Mucosa of stomach (tissue), 1 donor: ENCODE results near the gene ING1.
"Not testable (repeated sequence)": the region's sequence is repeated elsewhere in the genome, so short reads cannot be mapped to it uniquely, and the experiment has no call there.

Experiments used
- H3K27me3 ChIP-seq: one replicate; pipeline ENCODE4 v1.7.0; 2013; ENCODE audit warnings: mild to moderate bottlenecking, low read length; ENCODE audit not compliant: control insufficient read depth, insufficient read depth
- H3K36me3 ChIP-seq: one replicate; pipeline ENCODE4 v1.7.0; 2013; ENCODE audit warnings: low read length; ENCODE audit not compliant: control insufficient read depth, insufficient read depth
- H3K4me1 ChIP-seq: one replicate; pipeline ENCODE4 v1.7.0; 2013; ENCODE audit warnings: mild to moderate bottlenecking, low read length; ENCODE audit not compliant: control insufficient read depth, insufficient read depth
- H3K4me3 ChIP-seq: one replicate; pipeline ENCODE4 v1.7.0; 2013; ENCODE audit warnings: low read length
- H3K9ac ChIP-seq: one replicate; pipeline ENCODE4 v1.7.0; 2013; ENCODE audit warnings: mild to moderate bottlenecking, low read length, moderate library complexity
- H3K9me3 ChIP-seq: one replicate; pipeline ENCODE4 v1.7.0; 2013; ENCODE audit warnings: mild to moderate bottlenecking, low read length, moderate library complexity; ENCODE audit not compliant: control insufficient read depth
- donor health status: Pancreatic carcinoma.

The ING1 gene, protein sequence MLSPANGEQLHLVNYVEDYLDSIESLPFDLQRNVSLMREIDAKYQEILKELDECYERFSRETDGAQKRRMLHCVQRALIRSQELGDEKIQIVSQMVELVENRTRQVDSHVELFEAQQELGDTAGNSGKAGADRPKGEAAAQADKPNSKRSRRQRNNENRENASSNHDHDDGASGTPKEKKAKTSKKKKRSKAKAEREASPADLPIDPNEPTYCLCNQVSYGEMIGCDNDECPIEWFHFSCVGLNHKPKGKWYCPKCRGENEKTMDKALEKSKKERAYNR

DNA sequence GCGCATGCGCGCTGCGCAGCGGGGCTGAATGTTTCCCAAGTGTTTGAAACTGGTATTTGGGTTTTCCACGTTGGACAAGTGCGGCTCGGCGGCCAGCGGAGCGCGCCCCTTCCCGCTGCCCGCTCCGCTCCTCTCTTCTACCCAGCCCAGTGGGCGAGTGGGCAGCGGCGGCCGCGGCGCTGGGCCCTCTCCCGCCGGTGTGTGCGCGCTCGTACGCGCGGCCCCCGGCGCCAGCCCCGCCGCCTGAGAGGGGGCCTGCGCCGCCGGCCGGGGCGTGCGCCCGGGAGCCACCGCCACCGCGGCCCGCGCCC is at the start of gene ING1:
TSS of gene ING1 (plus strand) at position 59 of the 311 bp plus-strand sequence. CDS start 450 bp downstream, outside the sequence.
- Histone ChIP-seq H3K4me1 (peaks cover 15% of the 10 kb centered on the region), H3K9me3 (no peaks in the 10 kb centered on the region)

DNA sequence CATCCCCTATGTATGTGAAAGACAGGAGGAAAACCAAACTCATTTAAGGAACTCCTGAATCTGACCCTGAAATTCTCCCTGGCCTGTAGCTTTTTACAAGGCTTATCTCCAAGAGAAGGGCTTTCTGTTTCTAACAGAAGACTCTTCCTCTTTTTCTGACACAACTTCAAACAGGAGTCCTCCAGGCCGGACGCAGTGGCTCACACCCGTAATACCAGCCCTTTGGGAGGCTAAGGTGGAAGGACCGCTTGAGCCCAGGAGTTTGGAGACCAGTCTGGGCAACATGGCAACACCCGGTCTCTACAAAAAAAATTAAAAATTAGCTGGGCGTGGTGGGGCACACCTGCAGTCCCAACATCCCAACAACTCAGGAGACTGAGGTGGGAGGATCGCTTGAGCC is 49.5 kb upstream of the ING1 start:
- Histone ChIP-seq H3K9me3 (no peaks in the 10 kb centered on the region), H3K9ac (no peak overlapping the region), H3K4me1 (no peaks in the 10 kb centered on the region), H3K36me3 (peaks cover 5% of the 10 kb centered on the region), H3K27me3 (no peaks in the 10 kb centered on the region), H3K4me3 (no peak overlapping the region)

More for the DNA sequence above, at the start of gene ING1:
- peak within 1 kb of the TSS; percentile 94 for H3K4me3 ChIP-seq
- H3K27me3 ChIP-seq = no peaks in the 10 kb centered on the region
- H3K9ac ChIP-seq = peak within 1 kb of the TSS; percentile 95
- H3K36me3 ChIP-seq = no peaks in the 10 kb centered on the region

DNA sequence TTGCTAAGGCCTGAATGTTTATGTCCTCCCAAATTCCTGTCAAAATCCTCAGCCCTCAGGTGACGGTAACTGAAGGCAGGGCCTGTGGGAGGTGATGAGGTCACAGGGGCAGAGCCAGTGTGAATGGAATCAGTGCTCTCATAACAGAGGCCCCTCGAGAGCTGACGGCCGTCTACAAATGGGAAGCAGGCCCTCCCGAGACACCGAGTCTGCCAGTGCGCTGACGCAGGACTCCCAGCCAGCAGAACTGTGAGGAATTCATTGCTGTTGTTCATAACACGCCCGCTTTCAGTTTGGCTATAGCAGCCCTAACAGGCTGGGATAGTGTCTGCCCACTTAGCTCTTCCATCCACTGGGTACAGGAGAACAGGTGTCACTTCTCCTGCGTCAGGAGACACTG is 48.8 kb upstream of the ING1 start:
- Histone ChIP-seq H3K36me3 (peaks cover 5% of the 10 kb centered on the region), H3K27me3 (no peaks in the 10 kb centered on the region), H3K9ac (no peak overlapping the region), H3K9me3 (no peaks in the 10 kb centered on the region), H3K4me1 (no peaks in the 10 kb centered on the region), H3K4me3 (no peak overlapping the region)

DNA sequence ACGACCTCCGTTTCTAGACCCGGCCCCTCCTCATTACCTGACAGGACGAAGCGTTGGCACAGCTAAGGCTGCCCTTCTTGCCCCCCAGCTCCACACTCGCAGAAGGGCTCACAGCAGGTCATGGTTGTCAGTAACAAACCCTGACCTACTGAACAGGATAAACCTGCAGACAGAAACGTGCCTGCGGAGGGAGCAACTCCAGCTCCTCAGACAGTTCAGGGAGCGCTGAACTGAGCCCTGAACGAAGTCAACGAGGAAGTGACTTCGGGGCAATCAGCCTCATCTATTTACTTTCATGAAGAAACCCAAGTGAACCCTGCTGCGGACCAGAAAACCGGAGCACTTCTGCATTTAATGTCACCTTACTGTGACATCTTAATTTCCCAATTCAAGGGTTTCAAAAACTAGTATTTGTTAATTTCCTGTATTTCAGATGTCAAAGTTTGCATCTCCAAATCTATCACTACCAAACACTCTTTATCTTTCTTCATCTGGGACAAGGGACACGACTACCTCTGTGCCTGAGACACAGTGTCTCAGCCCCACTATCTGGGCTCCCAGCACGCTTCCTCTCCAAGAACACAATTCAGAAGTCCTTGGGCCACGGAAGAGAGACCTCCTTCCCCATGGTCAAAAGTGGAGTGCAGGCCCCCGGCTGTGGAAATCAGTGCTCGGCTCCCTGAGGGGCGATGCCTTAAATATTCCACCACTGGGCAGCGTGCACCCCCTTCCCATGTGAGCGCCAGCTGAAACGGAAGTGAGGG is 47.8 kb upstream of the ING1 start:
- peaks cover 5% of the 10 kb centered on the region for H3K36me3 ChIP-seq
- no peaks in the 10 kb centered on the region for H3K27me3 ChIP-seq
- H3K9ac ChIP-seq = no peak overlapping the region
- no peaks in the 10 kb centered on the region for H3K4me1 ChIP-seq
- H3K4me3 ChIP-seq = no peak overlapping the region
- H3K9me3 ChIP-seq = no peaks in the 10 kb centered on the region

DNA sequence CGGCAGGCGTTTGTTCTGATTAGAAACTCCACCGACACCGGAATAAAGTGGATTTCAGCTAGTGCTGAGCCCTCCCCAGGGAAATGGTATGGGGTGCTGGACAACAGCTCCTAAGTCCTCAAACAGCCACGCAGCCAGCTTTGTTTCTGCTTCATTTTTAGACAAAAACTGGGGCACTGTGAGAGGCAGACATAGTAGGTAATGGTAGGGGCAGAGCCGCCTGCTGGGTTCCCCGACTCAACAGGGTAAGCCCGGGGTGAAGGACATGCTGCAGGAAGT is 47.3 kb upstream of the ING1 start:
- Histone ChIP-seq H3K36me3 (peaks cover 5% of the 10 kb centered on the region), H3K4me3 (no peak overlapping the region), H3K4me1 (no peaks in the 10 kb centered on the region), H3K9ac (no peak overlapping the region), H3K9me3 (no peaks in the 10 kb centered on the region), H3K27me3 (no peaks in the 10 kb centered on the region)

DNA sequence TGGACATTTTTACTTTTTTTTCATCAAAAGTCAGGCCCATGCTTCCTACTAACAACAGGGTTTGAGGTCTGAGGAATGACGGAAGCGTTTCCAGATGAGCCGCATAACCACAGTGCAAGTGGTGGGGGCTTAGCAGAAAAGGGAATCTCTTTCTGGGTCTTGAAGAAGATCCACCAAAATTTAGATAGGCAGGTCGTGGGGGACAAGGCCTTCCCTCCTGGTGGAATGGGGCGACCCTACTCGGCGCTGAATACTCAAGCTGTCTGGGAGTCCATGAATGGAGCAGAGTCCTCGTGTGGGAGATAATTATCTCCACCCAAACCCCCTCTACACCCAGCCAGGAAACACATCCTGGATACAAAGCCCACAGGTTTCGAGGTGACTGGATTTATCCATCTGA is 44.5 kb upstream of the ING1 start:
- H3K9me3 ChIP-seq = no peaks in the 10 kb centered on the region
- H3K36me3 ChIP-seq = no peaks in the 10 kb centered on the region
- H3K9ac ChIP-seq = no peak overlapping the region

DNA sequence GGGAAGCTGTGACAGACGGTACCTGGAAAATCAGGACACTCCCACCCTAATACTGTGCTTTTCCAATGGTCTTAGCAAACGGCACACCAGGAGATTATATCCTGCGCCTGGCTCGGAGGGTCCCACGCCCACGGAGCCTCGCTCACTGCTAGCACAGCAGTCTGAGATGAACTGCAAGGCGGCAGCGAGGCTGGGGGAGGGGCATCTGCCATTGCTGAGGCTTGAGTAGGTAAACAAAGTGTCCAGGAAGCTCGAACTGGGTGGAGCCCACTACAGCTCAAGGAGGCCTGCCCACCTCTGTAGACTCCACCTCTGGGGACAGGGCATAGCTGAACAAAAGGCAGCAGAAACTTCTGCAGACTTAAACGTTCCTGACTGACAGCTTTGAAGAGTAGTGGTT is 43.7 kb upstream of the ING1 start:
- not testable (repeated sequence) for H3K36me3 ChIP-seq, H3K9me3 ChIP-seq

More for the DNA sequence above, 44.5 kb upstream of the ING1 start:
- H3K4me3 ChIP-seq = no peak overlapping the region
- no peaks in the 10 kb centered on the region for H3K27me3 ChIP-seq
- no peaks in the 10 kb centered on the region for H3K4me1 ChIP-seq

DNA sequence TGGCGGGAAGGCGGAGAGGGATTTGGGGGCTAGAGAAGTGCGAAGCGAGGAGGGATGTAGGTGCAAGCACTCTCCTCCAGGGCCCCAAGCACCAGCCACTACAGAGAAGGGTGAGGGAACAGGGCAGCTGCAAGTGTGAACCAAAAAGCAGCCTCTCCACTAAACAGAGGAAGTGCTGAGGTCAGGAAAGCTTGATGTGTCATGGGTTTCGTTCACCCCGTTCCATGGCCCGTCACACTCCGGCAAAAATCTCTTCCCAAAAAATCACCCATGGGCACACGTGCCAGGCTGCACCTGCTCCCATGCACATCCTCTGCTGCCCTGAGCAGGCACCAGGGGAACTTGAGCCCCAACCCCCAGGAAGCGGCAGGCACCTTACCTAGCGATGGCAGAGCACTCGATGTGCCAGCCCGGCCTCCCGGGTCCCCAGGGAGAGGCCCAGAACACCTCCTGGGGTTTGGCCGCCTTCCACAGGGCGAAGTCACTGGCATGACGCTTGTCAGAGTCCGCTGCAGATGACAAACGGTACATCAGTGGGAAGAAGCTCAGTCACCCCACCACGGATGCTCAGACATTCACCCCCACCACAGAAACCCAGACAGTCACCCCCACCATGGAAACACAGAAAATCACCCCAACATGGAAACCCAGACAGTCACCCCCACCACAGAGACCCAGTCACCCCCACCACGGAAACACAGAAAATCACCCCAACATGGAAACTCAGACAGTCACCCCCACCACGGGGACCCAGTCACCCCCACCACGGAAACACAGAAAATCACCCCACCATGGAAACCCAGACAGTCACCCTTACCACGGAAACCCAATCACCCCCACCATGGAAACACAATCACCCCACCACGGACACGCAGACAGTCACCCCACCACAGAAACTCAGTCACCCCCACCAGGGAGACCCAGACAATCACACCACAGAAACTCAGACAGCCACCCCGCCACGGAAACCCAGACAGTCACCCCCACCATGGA is 36.6 kb upstream of the ING1 start:
- Histone ChIP-seq H3K4me3 (no peak overlapping the region), H3K36me3 (peaks cover 6% of the 10 kb centered on the region), H3K4me1 (no peaks in the 10 kb centered on the region), H3K9ac (no peak overlapping the region), H3K9me3 (no peaks in the 10 kb centered on the region), H3K27me3 (no peaks in the 10 kb centered on the region)

More for the DNA sequence above, 43.7 kb upstream of the ING1 start:
- H3K4me3 ChIP-seq, H3K9ac ChIP-seq, H3K27me3 ChIP-seq, H3K4me1 ChIP-seq: not testable (repeated sequence)

DNA sequence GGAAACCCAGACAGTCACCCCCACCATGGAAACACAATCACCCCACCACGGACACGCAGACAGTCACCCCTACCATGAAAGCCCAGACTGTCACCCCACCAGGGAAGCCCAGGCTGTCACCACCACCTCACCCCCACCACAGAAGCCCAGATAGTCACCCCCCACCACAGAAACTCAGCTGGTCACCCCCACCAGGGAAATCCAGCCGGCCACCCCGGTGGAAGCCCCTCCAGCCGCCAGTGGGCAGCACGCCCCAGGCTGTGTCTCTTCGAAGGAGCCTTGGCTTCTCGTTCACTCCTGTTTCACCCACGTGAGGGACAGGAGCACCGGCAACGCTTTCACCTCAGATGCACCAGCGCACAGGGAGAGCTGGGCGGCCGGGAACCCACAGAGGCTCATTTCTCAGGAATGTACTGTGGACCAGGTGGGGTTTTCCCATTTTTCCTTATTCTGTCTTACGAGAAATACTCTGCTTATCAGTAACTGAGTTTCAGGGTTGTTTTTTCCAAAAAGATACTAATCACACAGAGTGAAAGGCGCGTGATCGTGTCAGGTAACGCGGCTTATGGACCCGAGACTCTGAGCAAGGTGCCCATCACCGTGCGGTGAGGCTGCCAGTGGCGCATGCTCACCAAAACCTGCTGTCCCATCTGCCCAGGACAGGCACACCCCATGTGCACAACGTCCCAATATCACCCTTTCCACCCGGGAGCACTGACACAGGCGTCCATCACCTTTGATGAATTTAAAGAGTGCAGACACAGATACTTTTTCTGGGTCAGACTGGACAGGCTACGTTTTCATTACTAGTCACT is 35.6 kb upstream of the ING1 start:
- Histone ChIP-seq H3K27me3 (no peaks in the 10 kb centered on the region), H3K4me3 (no peak overlapping the region), H3K9me3 (no peaks in the 10 kb centered on the region), H3K9ac (no peak overlapping the region), H3K36me3 (peaks cover 6% of the 10 kb centered on the region), H3K4me1 (no peaks in the 10 kb centered on the region)

DNA sequence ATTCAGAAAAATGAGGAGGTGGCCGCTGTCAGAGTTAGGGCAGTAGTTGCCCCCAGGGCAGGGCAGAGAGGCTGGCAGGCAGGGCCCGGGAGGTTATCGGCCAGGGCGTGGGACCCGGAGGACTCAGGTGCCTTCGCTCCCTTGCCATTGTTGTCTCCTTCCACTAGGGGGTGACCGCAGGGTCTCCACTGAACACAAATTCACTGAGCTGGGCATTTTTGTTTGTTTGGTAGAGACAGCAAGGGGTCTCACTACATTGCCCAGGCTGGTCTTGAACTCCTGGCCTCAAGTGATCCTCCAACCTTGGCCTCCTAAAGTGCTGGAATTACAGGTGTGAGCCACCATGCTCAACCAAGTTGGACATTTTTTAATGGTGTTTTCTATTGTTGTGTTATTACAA is 32.6 kb upstream of the ING1 start:
- no peaks in the 10 kb centered on the region for H3K4me1 ChIP-seq
- H3K9me3 ChIP-seq = no peaks in the 10 kb centered on the region
- H3K9ac ChIP-seq = no peak overlapping the region
- H3K4me3 ChIP-seq = no peak overlapping the region
- peaks cover 6% of the 10 kb centered on the region for H3K36me3 ChIP-seq
- no peaks in the 10 kb centered on the region for H3K27me3 ChIP-seq

DNA sequence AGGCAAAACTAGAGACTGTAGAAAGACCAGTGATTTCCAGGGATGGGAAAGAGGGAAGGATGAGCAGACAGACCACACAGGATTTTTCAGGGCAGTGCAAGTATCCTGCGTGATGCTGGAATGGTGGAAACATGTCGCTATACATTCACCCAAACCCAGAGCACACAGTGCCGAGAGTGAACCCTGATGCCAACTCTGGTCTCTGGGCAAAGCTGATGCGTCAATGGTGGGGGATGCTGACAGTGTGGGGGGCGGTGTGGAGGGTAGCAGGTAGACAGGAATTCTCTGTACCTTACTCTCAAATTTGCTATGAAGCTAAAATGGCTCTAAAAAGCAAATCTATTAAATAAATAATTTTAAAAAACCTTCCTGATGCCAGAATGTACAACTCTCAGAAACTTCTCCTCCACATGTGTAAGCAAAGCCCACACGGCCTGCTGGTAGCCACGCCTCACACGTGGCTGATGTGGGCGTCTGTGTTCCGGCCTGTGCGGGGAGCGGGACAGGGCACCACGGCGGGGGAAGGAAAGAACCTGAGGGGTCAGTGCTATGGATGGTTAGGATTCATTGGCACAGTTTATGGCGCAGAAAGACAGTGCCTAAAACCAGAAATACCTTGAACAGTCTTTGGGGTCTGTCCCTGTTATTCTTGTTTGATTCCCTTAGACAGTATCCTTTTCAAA is 31.5 kb upstream of the ING1 start:
- Histone ChIP-seq H3K27me3 (no peaks in the 10 kb centered on the region), H3K4me1 (no peaks in the 10 kb centered on the region), H3K4me3 (no peak overlapping the region), H3K9ac (no peak overlapping the region), H3K36me3 (peaks cover 6% of the 10 kb centered on the region), H3K9me3 (no peaks in the 10 kb centered on the region)
